GM19099 (cell line): Measurements from ENCODE around the gene FBXW8.

Experiments used
- POLR2A ChIP-seq: IDR thresholded peaks from 3 replicates; pipeline ENCODE4 v1.6.1; 2011; ENCODE audit warnings: low read depth; ENCODE audit not compliant: insufficient read length; ENCODE audit errors: extremely low read depth

The FBXW8 gene

GRCh38 chr12:117010693-117011451, 100.1 kb downstream of the FBXW8 start:
- TF ChIP-seq POLR2A = no peak

GRCh38 chr12:117011988-117012805, 101.4 kb downstream of the FBXW8 start:
- TF ChIP-seq POLR2A = no peak

- TF ChIP-seq POLR2A = no peak
Observed at GRCh38 chr12:117013726-117014125, 103.0 kb downstream of the FBXW8 start.

GRCh38 chr12:117014342-117014887, 103.7 kb downstream of the FBXW8 start:
- no peak for TF ChIP-seq POLR2A

GRCh38 chr12:117015811-117016210, 105.1 kb downstream of the FBXW8 start:
- no peak for TF ChIP-seq POLR2A

GRCh38 chr12:117017807-117018206, 107.1 kb downstream of the FBXW8 start:
- TF ChIP-seq POLR2A = no peak

GRCh38 chr12:117018276-117018675, 107.5 kb downstream of the FBXW8 start:
- TF ChIP-seq POLR2A = no peak

- TF ChIP-seq POLR2A = no peak
Observed at GRCh38 chr12:117018685-117019084, 107.9 kb downstream of the FBXW8 start.

GRCh38 chr12:117019866-117020265, 109.1 kb downstream of the FBXW8 start:
- no peak for TF ChIP-seq POLR2A

GRCh38 chr12:117020536-117021220, 109.9 kb downstream of the FBXW8 start:
- TF ChIP-seq POLR2A = no peak

GRCh38 chr12:117022465-117022864, 111.7 kb downstream of the FBXW8 start:
- TF ChIP-seq POLR2A = no peak

GRCh38 chr12:117023998-117024960, 113.5 kb downstream of the FBXW8 start:
- TF ChIP-seq POLR2A = no peak

GRCh38 chr12:117024961-117025480, 114.3 kb downstream of the FBXW8 start:
- TF ChIP-seq POLR2A = no peak
